HG03025 (cell line): ENCODE results near the gene DSG3.

Experiments
- ATAC-seq: cut with Tn5 transposase; IDR thresholded peaks from one replicate; pipeline ENCODE4 v1.9.1; 2021; ENCODE audit warnings: mild to moderate bottlenecking, moderate library complexity; ENCODE audit not compliant: unreplicated experiment, low FRiP score

DSG3 gene

GRCh38 chr18:31429623-31430022 is 17.9 kb upstream of the DSG3 start:
- no peak for ATAC-seq

- no peak for ATAC-seq
Observed at GRCh38 chr18:31430072-31430471, 17.5 kb upstream of the DSG3 start.

- ATAC-seq: no peak
Observed at GRCh38 chr18:31430554-31430953, 17.0 kb upstream of the DSG3 start.

- ATAC-seq: no peak
Observed at GRCh38 chr18:31432316-31432715, 15.2 kb upstream of the DSG3 start.

GRCh38 chr18:31436825-31437224 is 10.7 kb upstream of the DSG3 start:
- no peak for ATAC-seq

GRCh38 chr18:31438402-31438801 is 9.1 kb upstream of the DSG3 start:
- ATAC-seq: peak; percentile 67

GRCh38 chr18:31439807-31440325 is 7.7 kb upstream of the DSG3 start:
- no peak for ATAC-seq

GRCh38 chr18:31440787-31441186 is 6.8 kb upstream of the DSG3 start:
- no peak for ATAC-seq

- no peak for ATAC-seq
Observed at GRCh38 chr18:31441493-31441892, 6.0 kb upstream of the DSG3 start.

GRCh38 chr18:31444142-31444541 is 3.4 kb upstream of the DSG3 start:
- no peak for ATAC-seq

- no peak for ATAC-seq
Observed at GRCh38 chr18:31445908-31446307, 1.6 kb upstream of the DSG3 start.

- no peak for ATAC-seq
Observed at GRCh38 chr18:31446854-31447253, 687 bp upstream of the DSG3 start.

- ATAC-seq: no peak
Observed at GRCh38 chr18:31450409-31450808, 2.9 kb downstream of the DSG3 start.

- no peak for ATAC-seq
Observed at GRCh38 chr18:31451625-31452024, 4.1 kb downstream of the DSG3 start.

- no peak for ATAC-seq
Observed at GRCh38 chr18:31454066-31454708, 6.6 kb downstream of the DSG3 start.

GRCh38 chr18:31469629-31470028 is 22.1 kb downstream of the DSG3 start:
- no peak for ATAC-seq

- ATAC-seq: no peak
Observed at GRCh38 chr18:31478688-31479087, 31.1 kb downstream of the DSG3 start.

GRCh38 chr18:31482051-31482450 is 34.5 kb downstream of the DSG3 start:
- no peak for ATAC-seq

- no peak for ATAC-seq
Observed at GRCh38 chr18:31483396-31483795, 35.9 kb downstream of the DSG3 start.

- ATAC-seq: no peak
Observed at GRCh38 chr18:31484461-31484860, 36.9 kb downstream of the DSG3 start.

- ATAC-seq: no peak
Observed at GRCh38 chr18:31486165-31486564, 38.6 kb downstream of the DSG3 start.

- no peak for ATAC-seq
Observed at GRCh38 chr18:31487246-31488015, 39.9 kb downstream of the DSG3 start.
